T-cell (primary cell): ENCODE data around the gene EXOSC2. TPM values are rescaled to one million over a fixed set of nuclear protein-coding genes. Genes with fewer than 3 reads are reported as not detected.

Experiments
- ATAC-seq, 4 experiments: fragments of 200-7000 bp in 3 of 4; fragments of 150-1000 bp in 1 of 4; cut with Tn5 transposase; replicated peaks in 1 of 4; 1 replicate in 3 of 4; 2 replicates in 1 of 4; pipeline ENCODE4 v1.10.0; 2021; ENCODE audit warnings: moderate library complexity in 3 of 4, mild to moderate bottlenecking in 2 of 4, moderate number of reproducible peaks in 1 of 4
- CTCF ChIA-PET, 2 donors: fragments of 300-600 bp; sonication (Branson Sonifier 250); formaldehyde crosslinking; loops; one replicate each; lab custom pipeline; 2022; ENCODE audit warnings: antibody characterized with exemption in 2 of 2; lab: Charles Lee
- POLR2A ChIA-PET, 2 donors: fragments of 300-600 bp; sonication (Branson Sonifier 250); formaldehyde crosslinking; loops; one replicate each; lab custom pipeline; 2022; ENCODE audit warnings: antibody characterized with exemption in 2 of 2; lab: Charles Lee
- DNase-seq, 35 experiments: peaks; one replicate each; pipeline versions ENCODE4 v3.0.0 to v3.0.0-alpha.2; 2013 to 2023
- H3K27ac ChIP-seq: one replicate; pipeline ENCODE4 v1.5.1; 2013; ENCODE audit warnings: low read length
- H3K27me3 ChIP-seq, 2 experiments: replicated peaks in 1 of 2; 1 replicate in 1 of 2; 2 replicates in 1 of 2; pipeline versions ENCODE4 v1.6.1 to v1.7.0; 2013; ENCODE audit warnings: low read length in 1 of 2, mixed read lengths in 1 of 2; ENCODE audit not compliant: control insufficient read depth in 2 of 2, insufficient read depth in 2 of 2; ENCODE audit errors: extremely low read depth in 1 of 2
- H3K36me3 ChIP-seq, 2 donors: 1 replicate in 1 of 2; 2 replicates in 1 of 2; pipeline versions ENCODE4 v1.6.1 to v1.7.0; 2013; ENCODE audit warnings: low read length in 1 of 2; ENCODE audit not compliant: control insufficient read depth in 2 of 2, insufficient read depth in 1 of 2; ENCODE audit errors: extremely low read depth in 1 of 2
- H3K4me1 ChIP-seq, 2 experiments: 1 replicate in 1 of 2; 2 replicates in 1 of 2; pipeline versions ENCODE4 v1.6.1 to v1.7.0; 2013; ENCODE audit warnings: low read length in 2 of 2, mixed read lengths in 1 of 2; ENCODE audit not compliant: insufficient read depth in 2 of 2, control insufficient read depth in 1 of 2; ENCODE audit errors: extremely low read depth in 1 of 2
- H3K4me3 ChIP-seq, 2 donors: 1 replicate in 1 of 2; 2 replicates in 1 of 2; pipeline versions ENCODE4 v1.5.1 to v1.7.0; 2013; ENCODE audit warnings: mild to moderate bottlenecking in 2 of 2, low read length in 1 of 2, moderate library complexity in 1 of 2; ENCODE audit not compliant: control insufficient read depth in 1 of 2; ENCODE audit errors: extremely low read depth in 1 of 2
- H3K9me3 ChIP-seq: 2 replicates; pipeline ENCODE4 v1.7.0; 2013
- H3K27ac Mint-ChIP-seq, 2 donors: one replicate each; pipeline ENCODE4 v1.8.0; 2020 to 2021; ENCODE audit warnings: mild to moderate bottlenecking in 2 of 2, mixed read lengths in 2 of 2
- H3K27me3 Mint-ChIP-seq, 2 donors: one replicate each; pipeline ENCODE4 v1.8.0; 2021 to 2022; ENCODE audit warnings: mixed read lengths in 2 of 2
- H3K36me3 Mint-ChIP-seq: one replicate; pipeline ENCODE4 v1.8.0; 2021; ENCODE audit warnings: mixed read lengths
- H3K4me1 Mint-ChIP-seq, 3 donors: one replicate each; pipeline ENCODE4 v1.8.0; 2020 to 2022; ENCODE audit warnings: mixed read lengths in 3 of 3, mild to moderate bottlenecking in 1 of 3
- H3K4me3 Mint-ChIP-seq, 3 donors: one replicate each; pipeline ENCODE4 v1.8.0; 2020 to 2022; ENCODE audit warnings: mild to moderate bottlenecking in 3 of 3, mixed read lengths in 3 of 3, moderate library complexity in 3 of 3
- H3K9me3 Mint-ChIP-seq, 3 donors: one replicate each; pipeline ENCODE4 v1.8.0; 2020 to 2022; ENCODE audit warnings: mixed read lengths in 3 of 3
- WGBS: methylation state at CpG from one replicate; pipeline ENCODE4 v1.1.5; 2013; ENCODE audit warnings: missing lambda C conversion rate; ENCODE audit not compliant: insufficient coverage; 5-methylcytosine and 5-hydroxymethylcytosine counted together
- total RNA-seq, 35 experiments: library from RNA in 6 of 35; stranded (reverse) in 6 of 35; fragments of 120-200 nt in 1 of 35; gene quantifications; one replicate each; pipeline versions ENCODE4 v1.2.1 to v1.2.4 and lab custom pipeline; 2013 to 2026

EXOSC2 gene
- total RNA-seq, 5 donors from 2014 or later (not counting 1 experiment from before 2014, with no cell fraction given) = 49.1 to 59.1 (median 52.1) TPM

DNA sequence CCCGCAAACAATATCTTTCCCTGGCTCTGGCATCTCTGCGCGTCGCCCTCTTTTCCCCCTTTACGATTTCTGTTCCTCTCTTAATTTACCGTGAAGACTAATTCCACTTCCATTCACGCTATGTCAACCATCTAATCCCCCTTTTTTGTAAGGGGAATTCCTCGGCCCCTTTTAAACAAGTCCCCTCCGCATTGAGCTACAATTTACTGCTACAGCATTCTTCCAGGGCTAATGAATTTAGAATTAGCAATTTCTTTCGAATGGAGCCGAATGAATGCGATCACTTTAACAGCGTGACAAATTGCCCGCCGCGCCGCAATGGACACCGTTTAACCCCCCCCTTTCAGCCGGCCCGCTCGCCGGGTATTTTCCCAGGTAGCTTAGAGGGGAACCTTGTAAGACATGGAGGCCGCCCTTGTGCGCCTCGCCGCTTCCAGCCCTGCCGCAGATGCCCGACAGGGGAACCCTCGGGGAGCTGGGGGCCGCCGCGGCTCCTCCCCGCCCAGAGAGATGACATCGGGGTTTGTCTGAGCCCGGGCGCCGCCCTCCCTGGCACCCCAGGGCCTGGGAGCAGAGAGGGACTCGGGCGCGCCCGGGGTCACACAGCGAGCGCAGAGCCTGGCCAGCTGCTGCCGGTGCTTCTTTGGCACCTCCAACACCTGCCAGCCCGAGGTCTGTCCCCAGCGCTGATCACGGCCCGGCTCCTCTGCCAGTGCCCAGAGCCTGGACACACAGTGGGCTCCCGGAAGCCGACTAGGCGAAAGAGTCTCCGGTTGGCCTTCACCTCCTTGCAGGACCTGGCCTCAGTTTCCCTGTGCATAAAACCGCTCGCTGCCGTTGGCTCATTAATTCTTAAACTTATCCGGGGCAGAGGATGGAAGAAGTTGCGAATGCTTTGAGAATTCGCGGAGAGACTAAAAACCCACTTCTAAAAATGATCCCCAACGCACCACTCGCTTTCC is 27.9 kb upstream of the EXOSC2 start:
- H3K27ac ChIP-seq = no peak overlapping the region
- Mint-ChIP-seq H3K4me1 (peaks cover 20 to 32% (median 31%) of the 10 kb centered on the region in 3 donors), H3K27ac (peak overlapping the region in 1 of 2 donors; percentile 41), H3K9me3 (no peaks in the 10 kb centered on the region), H3K36me3 (no peaks in the 10 kb centered on the region), H3K27me3 (peaks cover 35 to 71% of the 10 kb centered on the region in 2 donors), H3K4me3 (peak overlapping the region in 2 of 3 donors; percentile 54 to 85)
- H3K9me3 ChIP-seq = no peaks in the 10 kb centered on the region
- no peak overlapping the region for H3K4me3 ChIP-seq
- WGBS = 9% methylated on average over 53 of the region's 61 CpGs
- peaks cover 2 to 56% of the 10 kb centered on the region in 2 experiments for H3K4me1 ChIP-seq
- CTCF ChIA-PET = interaction anchor here in 1 of 2 donors (0.6 kb wide), 1 partner anchor 132 kb away, joined by 10 read pairs; no protein-coding TSS in a partner anchor
- no peaks in the 10 kb centered on the region for H3K36me3 ChIP-seq
- H3K27me3 ChIP-seq = peaks cover 13 to 87% of the 10 kb centered on the region in 2 experiments
- POLR2A ChIA-PET = no interaction called here
- ATAC-seq (no peak), DNase-seq (no peak)

DNA sequence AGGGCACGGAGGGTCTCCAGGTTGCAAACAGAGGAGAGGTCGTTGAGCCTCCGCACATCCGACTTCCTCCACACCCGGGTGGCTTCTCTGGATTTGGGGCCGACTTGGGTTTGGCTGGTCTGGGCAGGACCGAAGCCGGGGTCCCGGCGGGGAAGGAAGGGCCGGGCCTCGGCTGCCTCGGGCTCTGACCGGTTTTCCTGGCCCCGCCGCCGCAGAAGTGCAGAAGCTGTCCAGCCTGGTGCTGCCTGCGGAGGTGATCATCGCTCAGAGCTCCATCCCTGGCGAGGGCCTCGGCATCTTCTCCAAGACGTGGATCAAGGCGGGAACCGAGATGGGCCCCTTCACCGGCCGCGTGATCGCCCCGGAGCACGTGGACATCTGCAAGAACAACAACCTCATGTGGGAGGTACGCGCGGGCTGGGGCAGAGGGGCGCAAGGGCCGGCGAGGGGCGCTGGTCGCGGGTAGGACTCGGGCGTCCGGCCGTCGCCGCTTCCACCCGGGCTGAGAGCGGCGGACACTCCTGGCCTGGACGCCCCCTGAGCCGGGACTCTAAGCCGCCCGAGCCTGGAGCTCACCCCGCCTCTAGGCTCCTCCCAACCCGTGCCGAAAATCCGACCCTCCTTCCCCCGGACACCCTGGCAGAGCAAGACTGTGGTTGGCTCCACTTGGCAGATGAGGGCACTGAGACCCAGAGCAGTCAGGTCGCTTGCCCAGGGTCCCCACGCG is 27.0 kb upstream of the EXOSC2 start:
- CTCF ChIA-PET = interaction anchor here in 1 of 2 donors (0.5 kb wide), 1 partner anchor 208 kb away, joined by 3 read pairs; no protein-coding TSS in a partner anchor
- H3K4me3 Mint-ChIP-seq = no peak overlapping the region
- ATAC-seq (no peak), DNase-seq (no peak)
- H3K4me1 ChIP-seq = peaks cover 2 to 48% of the 10 kb centered on the region in 2 experiments
- WGBS = 8% methylated on average over 54 of the region's 60 CpGs
- H3K4me3 ChIP-seq = no peak overlapping the region
- peaks cover 20 to 31% (median 30%) of the 10 kb centered on the region in 3 donors for H3K4me1 Mint-ChIP-seq
- H3K36me3 Mint-ChIP-seq = no peaks in the 10 kb centered on the region
- H3K27me3 Mint-ChIP-seq = peaks cover 35 to 67% of the 10 kb centered on the region in 2 donors
- H3K36me3 ChIP-seq = no peaks in the 10 kb centered on the region
- no peak overlapping the region for H3K27ac ChIP-seq
- no peak overlapping the region for H3K27ac Mint-ChIP-seq
- POLR2A ChIA-PET = no interaction called here
- H3K27me3 ChIP-seq = peaks cover 13 to 78% of the 10 kb centered on the region in 2 experiments
- H3K9me3 Mint-ChIP-seq = no peaks in the 10 kb centered on the region
- no peaks in the 10 kb centered on the region for H3K9me3 ChIP-seq

DNA sequence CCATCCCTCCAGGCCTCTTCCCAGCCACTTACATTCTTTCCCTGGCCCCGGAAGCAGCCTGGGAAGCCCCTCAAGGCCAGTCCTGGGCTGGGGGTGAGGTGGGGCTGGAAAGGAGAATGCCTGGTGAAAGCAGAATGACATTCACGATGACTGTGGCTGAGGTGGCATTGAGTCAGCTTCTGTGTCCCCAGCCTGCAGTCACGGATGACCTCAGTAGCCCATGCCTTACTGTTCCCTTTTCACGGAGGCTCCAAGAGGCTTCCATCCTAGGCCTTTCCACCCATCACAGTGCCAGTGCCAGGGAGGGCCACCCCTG is 26.5 kb upstream of the EXOSC2 start:
- Mint-ChIP-seq H3K36me3 (no peaks in the 10 kb centered on the region), H3K4me1 (peaks cover 20 to 26% (median 25%) of the 10 kb centered on the region in 3 donors), H3K27ac (no peak overlapping the region), H3K27me3 (peaks cover 30 to 61% of the 10 kb centered on the region in 2 donors), H3K9me3 (no peaks in the 10 kb centered on the region), H3K4me3 (no peak overlapping the region)
- H3K9me3 ChIP-seq = no peaks in the 10 kb centered on the region
- H3K36me3 ChIP-seq = no peaks in the 10 kb centered on the region
- ChIA-PET CTCF (no interaction called here), POLR2A (no interaction called here)
- peaks cover 7 to 73% of the 10 kb centered on the region in 2 experiments for H3K27me3 ChIP-seq
- DNase-seq (no peak), ATAC-seq (no peak)
- no peak overlapping the region for H3K4me3 ChIP-seq
- WGBS = 49% methylated on average over 3 of the region's 4 CpGs
- peaks cover 2 to 43% of the 10 kb centered on the region in 2 experiments for H3K4me1 ChIP-seq
- no peak overlapping the region for H3K27ac ChIP-seq

DNA sequence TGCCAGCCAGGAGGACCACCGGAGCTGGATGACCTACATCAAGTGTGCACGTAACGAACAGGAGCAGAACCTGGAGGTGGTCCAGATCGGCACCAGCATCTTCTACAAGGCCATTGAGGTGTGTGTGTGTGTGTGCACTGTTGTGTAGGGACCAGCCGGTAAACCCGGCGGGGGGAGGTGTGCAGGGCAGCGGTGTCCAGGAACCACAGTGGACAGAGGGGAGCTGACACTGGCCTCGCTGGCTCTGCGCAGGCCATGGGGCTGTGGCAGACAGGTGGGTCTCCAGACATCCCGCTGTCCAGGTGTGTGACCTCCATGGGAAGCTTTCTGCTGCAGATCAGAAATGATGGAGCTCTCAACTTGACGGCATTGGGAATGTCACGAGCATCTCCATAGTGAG is 25.4 kb upstream of the EXOSC2 start:
- Mint-ChIP-seq H3K27me3 (peaks cover 22 to 51% of the 10 kb centered on the region in 2 donors), H3K4me1 (peaks cover 13 to 17% (median 16%) of the 10 kb centered on the region in 3 donors), H3K27ac (no peak overlapping the region), H3K4me3 (no peak overlapping the region), H3K9me3 (no peaks in the 10 kb centered on the region), H3K36me3 (no peaks in the 10 kb centered on the region)
- Histone ChIP-seq H3K27ac (no peak overlapping the region), H3K27me3 (peaks cover 4 to 65% of the 10 kb centered on the region in 2 experiments), H3K4me3 (no peak overlapping the region), H3K9me3 (no peaks in the 10 kb centered on the region), H3K4me1 (peaks cover under 1 to 31% of the 10 kb centered on the region in 2 experiments), H3K36me3 (no peaks in the 10 kb centered on the region)
- ATAC-seq = no peak
- 97% methylated on average over 13 of the region's 13 CpGs for WGBS
- DNase-seq = no peak
- ChIA-PET POLR2A (interaction anchor here in 1 of 2 donors (0.6 kb wide), 1 partner anchor 18 kb away, joined by 4 read pairs; no protein-coding TSS in a partner anchor), CTCF (interaction anchor here in 1 of 2 donors (0.6 kb wide), 1 partner anchor 523 kb away, joined by 3 read pairs; no protein-coding TSS in a partner anchor)

DNA sequence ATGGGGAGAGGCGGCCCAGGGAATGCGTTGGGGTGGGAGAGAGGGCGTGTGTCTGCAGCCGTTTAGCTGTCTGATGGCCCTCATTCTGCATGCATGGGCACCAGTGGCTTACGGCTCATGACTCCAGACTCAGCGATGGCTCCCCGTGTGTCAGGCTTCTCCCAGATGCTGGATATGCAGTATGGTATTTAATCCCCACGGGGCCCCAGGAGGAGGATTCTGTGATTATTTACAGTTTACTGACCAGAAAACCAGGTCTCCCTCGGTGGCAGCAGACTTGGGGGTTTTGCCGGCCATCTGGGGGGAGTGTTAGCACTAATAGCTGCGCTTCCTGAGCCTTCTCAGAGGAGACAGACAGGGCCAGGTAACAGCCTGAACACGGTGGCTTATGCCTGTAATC is 24.9 kb upstream of the EXOSC2 start:
- POLR2A ChIA-PET = interaction anchor here in 1 of 2 donors (0.6 kb wide), 1 partner anchor 17 kb away, joined by 4 read pairs; no protein-coding TSS in a partner anchor
- Histone ChIP-seq H3K36me3 (no peaks in the 10 kb centered on the region), H3K9me3 (no peaks in the 10 kb centered on the region), H3K27ac (no peak overlapping the region), H3K4me3 (no peak overlapping the region), H3K4me1 (peaks cover 0 to 27% of the 10 kb centered on the region in 2 experiments), H3K27me3 (peaks cover 3 to 62% of the 10 kb centered on the region in 2 experiments)
- Mint-ChIP-seq H3K4me1 (peaks cover 12 to 14% (median 14%) of the 10 kb centered on the region in 3 donors), H3K4me3 (no peak overlapping the region), H3K36me3 (no peaks in the 10 kb centered on the region), H3K27ac (no peak overlapping the region), H3K27me3 (peaks cover 22 to 51% of the 10 kb centered on the region in 2 donors), H3K9me3 (no peaks in the 10 kb centered on the region)
- WGBS = 74% methylated on average over 10 of the region's 12 CpGs
- CTCF ChIA-PET = interaction anchor here in 1 of 2 donors (0.6 kb wide), 1 partner anchor 523 kb away, joined by 3 read pairs; no protein-coding TSS in a partner anchor
- no peak for DNase-seq
- ATAC-seq = no peak

DNA sequence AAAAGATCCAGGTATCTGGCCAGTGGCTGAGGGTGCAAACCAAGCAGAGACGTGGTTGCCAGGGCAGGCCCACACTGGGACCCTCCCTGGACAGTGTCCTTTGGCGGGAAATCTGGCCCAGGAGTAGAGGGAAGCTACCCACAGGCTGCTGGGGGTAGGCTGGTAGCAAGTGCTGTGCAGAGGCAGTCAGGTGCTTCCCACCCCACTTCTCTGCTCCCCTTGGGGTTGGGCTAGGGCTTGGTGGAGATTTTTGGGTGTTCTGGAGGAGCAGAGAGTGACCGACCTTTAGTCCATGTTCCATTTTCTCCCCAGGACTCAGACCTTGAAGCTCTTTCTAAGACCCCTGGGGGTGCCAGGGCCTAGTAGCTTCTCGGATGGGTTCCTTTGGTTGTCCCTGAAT is 23.6 kb upstream of the EXOSC2 start:
- WGBS = 83% methylated on average over 2 of the region's 4 CpGs

More for the DNA sequence above, 23.6 kb upstream of the EXOSC2 start:
- Mint-ChIP-seq H3K4me1 (peaks cover 6 to 9% (median 8%) of the 10 kb centered on the region in 3 donors), H3K27me3 (peaks cover 22 to 44% of the 10 kb centered on the region in 2 donors), H3K9me3 (no peaks in the 10 kb centered on the region), H3K36me3 (no peaks in the 10 kb centered on the region), H3K27ac (no peak overlapping the region), H3K4me3 (no peak overlapping the region)
- H3K4me1 ChIP-seq = peaks cover 0 to 15% of the 10 kb centered on the region in 2 experiments
- no peaks in the 10 kb centered on the region for H3K9me3 ChIP-seq
- DNase-seq (no peak), ATAC-seq (no peak)
- H3K36me3 ChIP-seq = no peaks in the 10 kb centered on the region
- ChIA-PET CTCF (no interaction called here), POLR2A (no interaction called here)
- no peak overlapping the region for H3K4me3 ChIP-seq
- H3K27me3 ChIP-seq = peaks cover 3 to 49% of the 10 kb centered on the region in 2 experiments
- no peak overlapping the region for H3K27ac ChIP-seq
